Inflammatory macrophage (primary cell): ENCODE measurements around the gene REXO1.
"Not testable (repeated sequence)": the region's sequence is repeated elsewhere in the genome, so short reads cannot be mapped to it uniquely, and the experiment has no call there.

Experiments
- DNase-seq, 2 donors: peaks; one replicate each; pipeline ENCODE4 v3.0.0-alpha.2; 2020 to 2022

REXO1 gene

GRCh38 chr19:1875646-1876495 is 27.6 kb upstream of the REXO1 start:
- peak; percentile 93 to 95 for DNase-seq

GRCh38 chr19:1875265-1875645 is 27.0 kb upstream of the REXO1 start:
- not testable (repeated sequence) for DNase-seq

GRCh38 chr19:1874554-1875185 is 26.4 kb upstream of the REXO1 start:
- DNase-seq: peak; percentile 53 to 57

- no peak for DNase-seq
These were observed 25.5 kb upstream of the REXO1 start for GRCh38 chr19:1873524-1874473.

GRCh38 chr19:1872807-1873523 is 24.7 kb upstream of the REXO1 start:
- DNase-seq: no peak

GRCh38 chr19:1871630-1872029 is 23.3 kb upstream of the REXO1 start:
- no peak for DNase-seq

GRCh38 chr19:1871140-1871597 is 22.9 kb upstream of the REXO1 start:
- DNase-seq: no peak

GRCh38 chr19:1868971-1869370 is 20.7 kb upstream of the REXO1 start:
- DNase-seq: no peak

GRCh38 chr19:1867349-1867724 is 19.1 kb upstream of the REXO1 start:
- DNase-seq: no peak

GRCh38 chr19:1866693-1867348 is 18.5 kb upstream of the REXO1 start:
- no peak for DNase-seq

- no peak for DNase-seq
These were observed 17.1 kb upstream of the REXO1 start for GRCh38 chr19:1865172-1866010.

GRCh38 chr19:1864480-1865171 is 16.3 kb upstream of the REXO1 start:
- DNase-seq: peak; percentile 71 to 78

GRCh38 chr19:1863638-1864479 is 15.6 kb upstream of the REXO1 start:
- peak; percentile 92 to 96 for DNase-seq

- DNase-seq: no peak
These were observed 15.0 kb upstream of the REXO1 start, which contains the start of gene KLF16 for GRCh38 chr19:1863328-1863637. Gene KLF16 (minus strand): TSS chr19:1863579. CDS start chr19:1863497, 82 bp downstream.

- peak in 1 of 2 donors; percentile 50 for DNase-seq
These were observed 14.4 kb upstream of the REXO1 start for GRCh38 chr19:1862424-1863327.

- DNase-seq: no peak
These were observed 13.8 kb upstream of the REXO1 start for GRCh38 chr19:1862068-1862423.

- no peak for DNase-seq
These were observed 13.3 kb upstream of the REXO1 start for GRCh38 chr19:1861599-1862031.
